HL-60 (cell line): Measurements from ENCODE around the gene DISP2.

Experiments used
- DNase-seq, 2 experiments: peaks; one replicate each; pipeline ENCODE4 v3.0.0-alpha.2; 2010 to 2020; ENCODE audit warnings: low read depth in 1 of 2, low spot score in 1 of 2
- H3K27ac ChIP-seq: fragments of 250-450 bp; sonication (Bioruptor Pico); replicated peaks from 2 replicates; pipeline ENCODE4 v1.5.1; 2020; ENCODE audit warnings: mild to moderate bottlenecking, moderate library complexity
- H3K27me3 ChIP-seq: fragments of 250-450 bp; sonication (Bioruptor Pico); 2 replicates; pipeline ENCODE4 v1.5.1; 2021; ENCODE audit warnings: mild to moderate bottlenecking, moderate library complexity; ENCODE audit not compliant: insufficient read depth, poor library complexity, severe bottlenecking
- H3K4me3 ChIP-seq: replicated peaks from 2 replicates; pipeline ENCODE4 v1.5.1; 2011; ENCODE audit warnings: mild to moderate bottlenecking, control low read depth, low read length; ENCODE audit not compliant: insufficient read depth
- CTCF ChIP-seq: IDR thresholded peaks from one replicate; pipeline ENCODE4 v1.5.1; 2011; ENCODE audit warnings: low read length, control low read depth, inconsistent platforms; ENCODE audit not compliant: insufficient read depth
- GABPA ChIP-seq: IDR thresholded peaks from 2 replicates; pipeline ENCODE4 v1.6.1; 2012; ENCODE audit warnings: low read depth
- POLR2AphosphoS5 ChIP-seq: IDR thresholded peaks from 2 replicates; pipeline ENCODE4 v1.6.1; 2012; ENCODE audit warnings: low read depth
- REST ChIP-seq: IDR thresholded peaks from 2 replicates; pipeline ENCODE4 v1.6.1; 2012; ENCODE audit warnings: low read depth; ENCODE audit not compliant: insufficient replicate concordance
- SPI1 ChIP-seq: IDR thresholded peaks from 2 replicates; pipeline ENCODE4 v1.6.1; 2012; ENCODE audit warnings: low read depth, mild to moderate bottlenecking, borderline replicate concordance

DISP2 gene

GRCh38 chr15:40354408-40355171, 3.4 kb upstream of the DISP2 start:
- TF ChIP-seq REST: no peak
- TF ChIP-seq CTCF: peak; percentile 36
- DNase-seq: no peak
- no peak overlapping the region for H3K27ac ChIP-seq
- H3K4me3 ChIP-seq: no peak overlapping the region
- no peaks in the 10 kb centered on the region for H3K27me3 ChIP-seq

GRCh38 chr15:40355976-40356585, 1.9 kb upstream of the DISP2 start:
- DNase-seq: no peak
- H3K27me3 ChIP-seq: no peaks in the 10 kb centered on the region
- TF ChIP-seq SPI1 (no peak), POLR2AphosphoS5 (no peak), GABPA (no peak)
- H3K27ac ChIP-seq: no peak overlapping the region
- H3K4me3 ChIP-seq: no peak overlapping the region

- H3K27ac ChIP-seq: no peak overlapping the region
- DNase-seq: no peak
- TF ChIP-seq REST (no peak), SPI1 (no peak), CTCF (no peak), POLR2AphosphoS5 (no peak), GABPA (no peak)
- no peak overlapping the region for H3K4me3 ChIP-seq
- no peaks in the 10 kb centered on the region for H3K27me3 ChIP-seq
Measured at GRCh38 chr15:40357246-40357645, 773 bp upstream of the DISP2 start.

- no peaks in the 10 kb centered on the region for H3K27me3 ChIP-seq
- no peak overlapping the region for H3K27ac ChIP-seq
- peak in 1 of 2 experiments; percentile 18 for DNase-seq
- H3K4me3 ChIP-seq: peak overlapping the region; percentile 52
- TF ChIP-seq REST: no peak
- no peak for TF ChIP-seq CTCF
- no peak for TF ChIP-seq SPI1
Measured at GRCh38 chr15:40358471-40359353, 693 bp downstream of the DISP2 start.
